NCI-H2081 (cell line): Measurements from ENCODE around the gene DOCK4.
"Not testable (repeated sequence)": the region's sequence is repeated elsewhere in the genome, so short reads cannot be mapped to it uniquely, and the experiment has no call there.

Experiments
- DNase-seq, 2 experiments: peaks; one replicate each; lab custom pipeline; 2025; lab: John Stamatoyannopoulos, UW

Gene DOCK4

GRCh38 chr7:111955616-111956015 lies 250.6 kb downstream of the DOCK4 start:
- DNase-seq = no peak

- no peak for DNase-seq
Measured at GRCh38 chr7:111954474-111955381, 251.5 kb downstream of the DOCK4 start.

DNA sequence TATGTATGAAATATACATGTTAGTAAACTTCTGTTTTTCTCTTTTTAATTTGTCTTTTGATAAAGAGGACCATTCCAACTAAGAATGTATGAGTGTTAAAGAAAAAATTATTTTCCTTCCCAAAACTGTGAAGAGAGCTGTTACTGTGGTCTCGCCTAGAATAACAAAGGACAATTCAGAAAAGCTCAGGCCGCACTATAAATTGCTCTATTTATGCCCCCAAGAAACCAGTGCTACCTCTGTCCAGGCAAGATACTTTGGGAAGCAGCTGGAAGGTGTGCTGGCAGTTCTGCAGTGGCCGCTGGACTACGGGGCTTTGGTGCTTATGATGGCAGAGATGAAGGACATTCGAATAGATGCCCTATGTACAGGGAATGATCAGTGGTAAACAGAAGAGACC lies 252.1 kb downstream of the DOCK4 start:
- DNase-seq = no peak

GRCh38 chr7:111953611-111954010 lies 252.6 kb downstream of the DOCK4 start:
- peak in 1 of 2 experiments; percentile 33 for DNase-seq

GRCh38 chr7:111952783-111953182 lies 253.4 kb downstream of the DOCK4 start:
- no peak for DNase-seq

DNA sequence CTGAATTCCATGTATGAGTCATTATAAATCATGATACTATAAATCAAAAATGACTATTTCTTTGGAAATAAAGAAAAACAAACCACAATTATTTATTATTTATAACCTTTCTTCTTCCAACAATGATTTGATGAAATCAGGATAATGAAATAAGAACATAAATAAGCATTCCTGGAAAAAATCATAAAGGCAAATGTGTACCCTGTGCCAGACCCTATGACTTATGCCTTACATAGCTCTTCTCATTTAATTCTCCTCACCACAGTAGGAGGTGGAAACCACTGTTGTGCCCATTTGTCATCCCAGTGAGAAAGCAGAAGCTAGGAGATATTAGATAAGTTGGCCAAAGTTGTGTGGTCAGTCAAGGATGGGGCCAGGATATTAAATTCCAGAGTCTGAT lies 255.1 kb downstream of the DOCK4 start:
- DNase-seq = no peak

DNA sequence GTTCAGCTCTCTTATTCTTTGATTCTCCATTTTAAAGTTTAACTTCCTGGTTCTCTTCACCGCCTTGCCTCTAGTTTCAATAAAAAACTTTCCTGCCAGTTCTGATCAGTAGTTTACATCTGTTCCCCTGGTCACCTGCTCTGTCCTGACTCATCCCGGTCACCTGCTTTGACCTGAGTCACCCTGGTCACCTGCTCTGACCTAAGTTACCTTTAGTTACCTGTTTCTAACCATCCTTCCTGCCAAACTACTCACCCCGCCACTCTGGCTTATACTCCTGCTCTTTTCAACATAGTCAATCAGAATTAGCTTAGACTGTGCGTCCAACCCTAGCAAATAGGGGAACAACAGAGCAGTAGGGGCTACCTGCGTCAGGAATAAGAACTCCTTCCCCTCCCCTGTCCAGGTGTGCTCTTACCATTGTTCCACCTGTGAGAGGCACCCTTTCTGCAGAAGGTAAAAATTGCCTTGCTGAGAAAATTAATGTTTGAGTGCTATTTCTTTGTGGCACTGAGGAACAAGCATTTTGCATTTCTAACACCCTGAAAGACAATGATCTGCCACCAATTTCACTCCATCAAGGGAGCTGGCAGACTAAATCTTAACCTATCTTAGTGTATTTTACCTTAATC lies 263.6 kb downstream of the DOCK4 start:
- DNase-seq = no peak

DNA sequence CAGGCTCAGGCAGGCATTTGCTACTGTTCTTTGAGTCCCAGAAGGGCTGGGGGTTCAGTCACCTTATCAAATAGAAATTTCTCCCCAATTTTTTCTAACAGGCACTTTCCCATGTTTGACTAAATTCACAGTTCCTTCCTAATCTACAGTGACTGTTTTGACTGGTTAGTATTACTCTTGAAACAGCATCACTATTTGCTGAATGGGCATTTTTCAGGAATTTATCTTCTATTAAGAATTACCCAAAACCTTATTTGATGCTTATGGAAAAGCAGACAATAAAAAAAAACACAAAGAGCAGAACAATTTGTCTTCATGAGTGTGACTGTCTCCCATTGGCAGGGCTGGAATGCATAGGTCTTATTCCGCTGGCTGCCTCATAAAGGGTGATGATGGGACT lies 269.0 kb downstream of the DOCK4 start:
- no peak for DNase-seq

- no peak for DNase-seq
Measured at GRCh38 chr7:111933609-111934008, 272.6 kb downstream of the DOCK4 start.

GRCh38 chr7:111931958-111932357 lies 274.2 kb downstream of the DOCK4 start:
- no peak for DNase-seq

GRCh38 chr7:111931016-111931517 lies 275.1 kb downstream of the DOCK4 start:
- peak; percentile 2 to 24 for DNase-seq

GRCh38 chr7:111929264-111929663 lies 276.9 kb downstream of the DOCK4 start:
- DNase-seq = no peak

DNA sequence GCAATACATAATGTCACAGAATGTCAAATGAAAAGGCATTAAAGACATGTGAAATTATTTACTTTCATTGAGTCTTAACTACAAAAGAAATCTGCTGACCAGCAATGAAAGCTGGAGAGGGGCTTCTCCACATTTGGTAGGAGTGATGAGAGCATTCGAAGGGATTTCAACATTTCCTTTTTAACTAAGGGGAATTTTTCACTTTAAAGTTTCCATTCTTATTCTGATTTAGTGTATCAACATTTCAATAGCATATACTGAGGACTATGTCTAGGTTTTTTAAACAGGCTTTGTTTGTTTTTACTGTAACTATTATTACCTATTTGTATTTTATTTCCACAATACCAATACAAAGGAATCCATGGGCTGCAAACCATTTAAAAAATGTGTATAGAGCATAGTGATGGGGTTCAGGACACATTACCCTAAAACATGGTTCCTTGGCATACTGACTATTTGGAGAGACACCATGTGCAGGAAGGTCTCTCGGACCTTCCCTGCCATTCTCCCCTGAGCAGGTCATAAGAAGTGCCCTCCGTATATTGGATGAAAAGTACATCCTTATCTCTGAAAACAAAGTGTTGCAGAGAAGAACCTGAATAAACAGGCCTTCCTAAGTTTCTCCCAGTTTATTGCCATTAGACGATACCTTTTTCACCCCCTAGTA lies 278.7 kb downstream of the DOCK4 start:
- no peak for DNase-seq

GRCh38 chr7:111920329-111920728 lies 285.9 kb downstream of the DOCK4 start:
- DNase-seq = no peak

GRCh38 chr7:111919631-111920179 lies 286.5 kb downstream of the DOCK4 start:
- DNase-seq = no peak

- no peak for DNase-seq
Measured at GRCh38 chr7:111919164-111919563, 287.0 kb downstream of the DOCK4 start.

DNA sequence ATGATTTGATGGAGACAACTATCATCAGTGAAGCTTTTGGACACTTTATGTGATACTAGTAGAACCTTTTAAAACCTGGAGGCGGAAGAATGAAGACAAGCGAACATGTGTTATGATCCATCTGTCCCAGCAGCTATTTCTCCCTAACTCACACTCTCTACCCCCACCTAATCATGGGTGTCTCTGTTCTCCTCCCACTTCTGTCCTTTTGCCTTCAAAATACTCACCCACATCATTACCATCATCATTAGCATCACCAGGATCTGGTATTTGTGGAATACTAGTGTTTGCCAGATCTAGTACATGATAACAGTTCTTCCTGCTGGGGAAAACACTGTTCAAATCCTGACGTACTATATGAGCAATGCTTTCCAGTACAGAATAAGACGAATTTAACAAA lies 287.7 kb downstream of the DOCK4 start:
- DNase-seq = no peak

DNA sequence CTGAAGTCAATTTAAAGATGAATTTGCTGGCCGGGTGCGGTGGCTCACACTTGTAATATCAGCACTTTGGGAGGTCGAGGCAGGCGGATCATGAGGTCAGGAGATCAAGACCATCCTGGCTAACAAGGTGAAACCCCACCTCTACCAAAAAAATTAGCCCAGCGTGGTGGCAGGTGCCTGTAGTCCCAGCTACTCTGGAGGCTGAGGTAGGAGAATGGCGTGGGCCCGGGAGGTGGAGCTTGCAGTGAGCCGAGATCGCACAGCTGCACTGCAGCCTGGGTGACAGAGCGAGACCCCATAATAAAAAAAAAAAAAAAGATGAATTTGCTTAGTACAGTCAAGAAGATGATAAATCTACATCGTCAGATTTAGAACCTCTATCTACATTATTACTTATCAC lies 288.8 kb downstream of the DOCK4 start:
- not testable (repeated sequence) for DNase-seq

GRCh38 chr7:111914291-111914690 lies 291.9 kb downstream of the DOCK4 start:
- no peak for DNase-seq

- no peak for DNase-seq
Measured at GRCh38 chr7:111911166-111911961, 294.8 kb downstream of the DOCK4 start.

- DNase-seq = no peak
Measured at GRCh38 chr7:111910656-111911055, 295.5 kb downstream of the DOCK4 start.
